K562 (cell line): ENCODE results near the gene GALNT7. TPM values are rescaled to one million over a fixed set of nuclear protein-coding genes. Genes with fewer than 3 reads are reported as not detected.

Experiments
- CBX3 ChIP-seq, 2 experiments: IDR thresholded peaks; 1 replicate in 1 of 2; 2 replicates in 1 of 2; pipeline ENCODE4 v1.6.1; 2012; ENCODE audit warnings: inconsistent platforms in 2 of 2, low read length in 2 of 2, borderline replicate concordance in 1 of 2, control low read depth in 1 of 2
- EP300 ChIP-seq: IDR thresholded peaks from 2 replicates; pipeline ENCODE4 v1.6.1; 2012; ENCODE audit warnings: low read length, improper control_type of control experiment
- IFI16 ChIP-seq: fragments of 250-450 bp; sonication (Bioruptor Pico); IDR thresholded peaks from 2 replicates; pipeline ENCODE4 v2.1.2; 2022; ENCODE audit warnings: mild to moderate bottlenecking, inconsistent platforms
- MEF2A ChIP-seq: IDR thresholded peaks from 2 replicates; pipeline ENCODE4 v1.6.1; 2011; ENCODE audit warnings: low read depth, mild to moderate bottlenecking, low read length, moderate library complexity; ENCODE audit not compliant: control insufficient read depth
- MTA3 ChIP-seq: fragments of 450-650 bp; formaldehyde crosslinking; IDR thresholded peaks from 2 replicates; pipeline ENCODE4 v1.6.1; 2017; ENCODE audit warnings: mild to moderate bottlenecking, borderline replicate concordance
- MXI1 ChIP-seq: IDR thresholded peaks from 2 replicates; pipeline ENCODE4 v1.6.1; 2011; ENCODE audit warnings: low read depth, mild to moderate bottlenecking, improper control_type of control experiment, low read length
- NR3C1 ChIP-seq: sonication (generic); formaldehyde crosslinking; IDR thresholded peaks from 2 replicates; pipeline ENCODE4 v1.8.1; 2022; ENCODE audit warnings: missing genetic modification reagents
- PML ChIP-seq: IDR thresholded peaks from 2 replicates; pipeline ENCODE4 v1.6.1; 2012; ENCODE audit warnings: low read length, inconsistent platforms
- POLR2AphosphoS5 ChIP-seq: IDR thresholded peaks from 2 replicates; pipeline ENCODE4 v1.6.1; 2011; ENCODE audit warnings: mild to moderate bottlenecking, low read depth, low read length, moderate library complexity; ENCODE audit not compliant: control insufficient read depth, insufficient read depth
- RAD51 ChIP-seq: fragments of 450-650 bp; IDR thresholded peaks from 2 replicates; pipeline ENCODE4 v1.7.1; 2016; ENCODE audit warnings: low read depth, mild to moderate bottlenecking, borderline replicate concordance
- SMAD4 ChIP-seq: fragments of 250-450 bp; sonication (Bioruptor Pico); conservative IDR thresholded peaks from 2 replicates; pipeline ENCODE4 v1.8.0; 2021; ENCODE audit warnings: inconsistent platforms, mild to moderate bottlenecking, moderate library complexity
- SUPT5H ChIP-seq: fragments of 450-650 bp; IDR thresholded peaks from 2 replicates; pipeline ENCODE4 v1.6.1; 2016
- TAF15 ChIP-seq: fragments of 200-400 bp; formaldehyde crosslinking; IDR thresholded peaks from 2 replicates; pipeline ENCODE4 v1.6.1; 2017; ENCODE audit warnings: mild to moderate bottlenecking, low read depth, low read length, moderate library complexity
- TCF3 ChIP-seq: sonication (generic); formaldehyde crosslinking; IDR thresholded peaks from 2 replicates; pipeline ENCODE4 v1.4.0; 2020; ENCODE audit warnings: mild to moderate bottlenecking, missing genetic modification reagents
- ZNF41 ChIP-seq: fragments of 250-450 bp; sonication (Bioruptor Pico); conservative IDR thresholded peaks from 2 replicates; pipeline ENCODE4 v1.4.0; 2020; ENCODE audit warnings: mild to moderate bottlenecking
- polyA plus RNA-seq, 8 experiments: library from polyadenylated mRNA; depleted of rRNA in 4 of 8; stranded (reverse) in 5 of 8; unstranded in 3 of 8; fragments of >200 nt; fragmentation: Nextera tagmentation in 2 of 8; fragmentation: Illumina TruSeq in 1 of 8; extraction: Ambion mirVana in 2 of 8; extraction: Trizol in 1 of 8; gene quantifications; 2 replicates each; pipeline versions ENCODE4 v1.2.1 to v1.2.3, GENCODE V29; 2011 to 2014; ENCODE audit warnings: inconsistent platforms in 1 of 8, missing spikeins in 1 of 8
- total RNA-seq, 7 experiments: library from RNA; depleted of rRNA in 6 of 7; stranded (reverse); fragments of >200 nt in 6 of 7; fragmentation: Illumina TruSeq in 2 of 7; extraction: Trizol in 2 of 7; gene quantifications; 2 replicates each; pipeline versions ENCODE4 v1.2.1 to v1.2.3, GENCODE V29; 2011 to 2021; ENCODE audit warnings: low replicate concordance in 1 of 7
- TF ChIP-seq, protein P1 (sequence below): fragments of 450-650 bp; IDR thresholded peaks from 2 replicates; pipeline ENCODE4 v1.6.1; 2018; ENCODE audit warnings: mild to moderate bottlenecking, low read depth; ENCODE audit not compliant: partially characterized antibody
- TF ChIP-seq, protein P2 (sequence below): conservative IDR thresholded peaks from 2 replicates; pipeline ENCODE4 v1.6.1; 2011; ENCODE audit warnings: low read depth, mild to moderate bottlenecking, low read length; ENCODE audit not compliant: control insufficient read depth
- TF ChIP-seq, protein P3 (sequence below), 2 experiments: IDR thresholded peaks; 2 replicates each; pipeline ENCODE4 v1.6.1; 2011; ENCODE audit warnings: borderline replicate concordance in 1 of 2, control low read depth in 1 of 2, low read depth in 1 of 2, low read length in 1 of 2, mild to moderate bottlenecking in 1 of 2, mixed read lengths in 1 of 2, moderate library complexity in 1 of 2; ENCODE audit not compliant: insufficient read depth in 1 of 2, insufficient read length in 1 of 2, poor library complexity in 1 of 2, severe bottlenecking in 1 of 2; ENCODE audit errors: extremely low read depth in 1 of 2
- TF ChIP-seq, protein P4 (sequence below): sonication (generic); formaldehyde crosslinking; IDR thresholded peaks from 2 replicates; pipeline ENCODE4 v1.8.0; 2022; ENCODE audit warnings: missing genetic modification reagents, mild to moderate bottlenecking, moderate library complexity, borderline replicate concordance

Gene GALNT7
- total and polyA plus RNA-seq, 9 of the 15 experiments (the other 6 are each of a cell fraction or from before 2014, with no cell fraction given) = 16.7 to 38.7 (median 31.1) TPM

DNA sequence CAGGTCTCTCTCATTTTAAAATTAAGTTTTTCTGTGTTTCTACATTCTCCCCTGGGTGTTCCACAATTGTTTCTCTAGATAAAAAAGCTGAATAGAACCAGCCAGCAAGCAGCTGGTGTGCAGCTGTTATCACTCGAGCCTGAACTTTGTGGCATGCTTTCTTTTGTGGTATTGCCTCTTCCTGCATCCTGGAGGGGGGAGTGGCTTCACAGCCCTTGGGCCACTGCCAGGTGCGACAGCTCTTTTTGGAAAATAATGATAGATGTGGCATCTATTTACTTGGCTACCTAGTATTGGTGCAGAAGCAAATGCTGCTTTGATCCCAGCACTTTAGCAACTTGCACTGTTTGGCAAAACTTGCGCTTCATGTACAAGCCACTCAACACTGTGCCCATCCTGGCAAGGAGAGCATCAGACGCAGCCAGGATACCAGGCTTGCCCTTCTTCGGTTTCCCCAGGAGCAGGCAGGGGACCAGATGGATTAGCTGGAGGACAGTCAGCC is 96.1 kb downstream of the GALNT7 start (continued):
- no peak for TF ChIP-seq SMAD4 (CRISPR knock-in tag)
- TF ChIP-seq, protein P1, sequence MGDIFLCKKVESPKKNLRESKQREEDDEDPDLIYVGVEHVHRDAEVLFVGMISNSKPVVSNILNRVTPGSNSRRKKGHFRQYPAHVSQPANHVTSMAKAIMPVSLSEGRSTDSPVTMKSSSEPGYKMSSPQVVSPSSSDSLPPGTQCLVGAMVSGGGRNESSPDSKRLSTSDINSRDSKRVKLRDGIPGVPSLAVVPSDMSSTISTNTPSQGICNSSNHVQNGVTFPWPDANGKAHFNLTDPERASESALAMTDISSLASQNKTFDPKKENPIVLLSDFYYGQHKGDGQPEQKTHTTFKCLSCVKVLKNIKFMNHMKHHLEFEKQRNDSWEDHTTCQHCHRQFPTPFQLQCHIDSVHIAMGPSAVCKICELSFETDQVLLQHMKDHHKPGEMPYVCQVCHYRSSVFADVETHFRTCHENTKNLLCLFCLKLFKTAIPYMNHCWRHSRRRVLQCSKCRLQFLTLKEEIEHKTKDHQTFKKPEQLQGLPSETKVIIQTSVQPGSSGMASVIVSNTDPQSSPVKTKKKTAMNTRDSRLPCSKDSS = no peak
- TF ChIP-seq EP300 = peak; percentile 64; the same call in 1 of the 2 replicates
- no peak for TF ChIP-seq ZNF41 (CRISPR knock-in tag)
- TF ChIP-seq SUPT5H = no peak
- TF ChIP-seq MTA3 = no peak
- no peak for TF ChIP-seq TAF15
- peak; percentile 62; the same call in 1 of the 2 replicates for TF ChIP-seq MXI1
- TF ChIP-seq, protein P2, sequence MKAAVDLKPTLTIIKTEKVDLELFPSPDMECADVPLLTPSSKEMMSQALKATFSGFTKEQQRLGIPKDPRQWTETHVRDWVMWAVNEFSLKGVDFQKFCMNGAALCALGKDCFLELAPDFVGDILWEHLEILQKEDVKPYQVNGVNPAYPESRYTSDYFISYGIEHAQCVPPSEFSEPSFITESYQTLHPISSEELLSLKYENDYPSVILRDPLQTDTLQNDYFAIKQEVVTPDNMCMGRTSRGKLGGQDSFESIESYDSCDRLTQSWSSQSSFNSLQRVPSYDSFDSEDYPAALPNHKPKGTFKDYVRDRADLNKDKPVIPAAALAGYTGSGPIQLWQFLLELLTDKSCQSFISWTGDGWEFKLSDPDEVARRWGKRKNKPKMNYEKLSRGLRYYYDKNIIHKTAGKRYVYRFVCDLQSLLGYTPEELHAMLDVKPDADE = no peak
- TF ChIP-seq RAD51 = no peak
- TF ChIP-seq POLR2AphosphoS5 = peak; percentile 80
- TF ChIP-seq, protein P3, sequence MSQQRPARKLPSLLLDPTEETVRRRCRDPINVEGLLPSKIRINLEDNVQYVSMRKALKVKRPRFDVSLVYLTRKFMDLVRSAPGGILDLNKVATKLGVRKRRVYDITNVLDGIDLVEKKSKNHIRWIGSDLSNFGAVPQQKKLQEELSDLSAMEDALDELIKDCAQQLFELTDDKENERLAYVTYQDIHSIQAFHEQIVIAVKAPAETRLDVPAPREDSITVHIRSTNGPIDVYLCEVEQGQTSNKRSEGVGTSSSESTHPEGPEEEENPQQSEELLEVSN (IDR thresholded peaks at IDR 0.05; ENCODE audit: borderline replicate concordance in 1 of 2, extremely low read depth in 1 of 2, insufficient read depth in 1 of 2, insufficient read length in 1 of 2, low read depth in 1 of 2, low read length in 1 of 2, poor library complexity in 1 of 2, severe bottlenecking in 1 of 2) = peak in 1 of 2 experiments; percentile 26
- TF ChIP-seq, protein P4, sequence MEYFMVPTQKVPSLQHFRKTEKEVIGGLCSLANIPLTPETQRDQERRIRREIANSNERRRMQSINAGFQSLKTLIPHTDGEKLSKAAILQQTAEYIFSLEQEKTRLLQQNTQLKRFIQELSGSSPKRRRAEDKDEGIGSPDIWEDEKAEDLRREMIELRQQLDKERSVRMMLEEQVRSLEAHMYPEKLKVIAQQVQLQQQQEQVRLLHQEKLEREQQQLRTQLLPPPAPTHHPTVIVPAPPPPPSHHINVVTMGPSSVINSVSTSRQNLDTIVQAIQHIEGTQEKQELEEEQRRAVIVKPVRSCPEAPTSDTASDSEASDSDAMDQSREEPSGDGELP (CRISPR knock-in tag) = peak; percentile 95
- no peak for TF ChIP-seq NR3C1 (CRISPR knock-in tag)
- no peak for TF ChIP-seq IFI16 (CRISPR knock-in tag)
- peak in 1 of 2 experiments; percentile 60; a peak in 1 of 3 replicates for TF ChIP-seq CBX3 (IDR thresholded peaks at IDR 0.05; ENCODE audit: borderline replicate concordance in 1 of 2, low read length in 2 of 2)
- TF ChIP-seq PML = peak; percentile 63; the same call in 1 of the 2 replicates
- peak; percentile 71 for TF ChIP-seq TCF3 (CRISPR knock-in tag)
- TF ChIP-seq MEF2A = no peak
